GM12892 (cell line): ENCODE results near the gene NOC4L.

Experiments used
- POLR2A ChIP-seq: IDR thresholded peaks from 2 replicates; pipeline ENCODE4 v1.6.1; 2011; ENCODE audit warnings: low read depth, low read length, control low read depth
- POLR2AphosphoS5 ChIP-seq: IDR thresholded peaks from 2 replicates; pipeline ENCODE4 v1.6.1; 2011; ENCODE audit warnings: low read depth, low read length, control low read depth
- TAF1 ChIP-seq: IDR thresholded peaks from 2 replicates; pipeline ENCODE4 v1.6.1; 2011; ENCODE audit warnings: low read depth, mild to moderate bottlenecking, control low read depth, low read length, borderline replicate concordance

- no peak for TF ChIP-seq POLR2A
- no peak for TF ChIP-seq POLR2AphosphoS5
- TF ChIP-seq TAF1, result no peak
Measured at GRCh38 chr12:132197581-132198354, 53.5 kb downstream of the NOC4L start.
